Endothelial cell of coronary artery (primary cell): ENCODE measurements around the gene ATE1. TPM values are rescaled to one million over a fixed set of nuclear protein-coding genes. Genes with fewer than 3 reads are reported as not detected.

Experiments
- total RNA-seq: library from RNA; depleted of rRNA; stranded (reverse); fragments of >200 nt; gene quantifications from 2 replicates; pipeline ENCODE4 v1.2.3, GENCODE V29; 2014

ATE1 gene
- total RNA-seq = 21.8 and 22.3 TPM in 2 replicates

DNA sequence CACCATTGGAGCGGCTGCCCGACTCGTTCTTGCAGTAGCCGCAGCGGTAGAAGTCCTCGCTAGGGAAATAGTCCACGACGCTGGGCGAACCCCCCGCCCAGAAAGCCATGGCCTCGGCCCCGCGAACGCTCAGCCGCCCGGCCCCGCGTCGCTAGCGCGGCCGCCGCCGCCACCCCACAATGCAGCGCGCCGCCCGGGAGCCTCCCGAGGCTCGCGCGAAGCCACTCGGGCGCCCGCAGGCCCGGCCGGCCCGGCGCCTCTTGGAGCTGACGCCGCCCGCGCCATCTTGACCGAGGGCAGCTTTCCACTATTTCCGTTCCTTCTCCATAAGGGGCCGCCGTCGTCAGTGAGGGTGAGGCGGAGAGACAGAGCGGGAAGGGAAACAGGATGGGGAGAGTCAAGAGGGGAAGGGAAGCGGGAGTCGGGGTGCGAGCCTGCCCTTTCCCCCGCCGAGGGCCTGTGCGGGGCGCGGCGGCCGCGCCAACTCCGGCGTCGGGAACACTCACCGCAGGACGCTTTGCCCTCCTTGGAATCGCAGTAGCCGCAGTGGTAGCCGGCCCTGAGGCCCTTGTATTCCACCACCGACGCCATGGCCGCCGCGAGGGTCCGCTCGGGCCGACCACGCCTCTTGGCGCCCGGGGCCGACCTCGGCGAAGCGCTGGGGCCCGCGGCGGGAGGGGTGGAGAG lies at the start of gene ATE1:
Gene ATE1, minus strand, starts transcription at position 191 of the 687 bp plus-strand sequence. Its CDS starts 82 bp downstream, at position 109.

DNA sequence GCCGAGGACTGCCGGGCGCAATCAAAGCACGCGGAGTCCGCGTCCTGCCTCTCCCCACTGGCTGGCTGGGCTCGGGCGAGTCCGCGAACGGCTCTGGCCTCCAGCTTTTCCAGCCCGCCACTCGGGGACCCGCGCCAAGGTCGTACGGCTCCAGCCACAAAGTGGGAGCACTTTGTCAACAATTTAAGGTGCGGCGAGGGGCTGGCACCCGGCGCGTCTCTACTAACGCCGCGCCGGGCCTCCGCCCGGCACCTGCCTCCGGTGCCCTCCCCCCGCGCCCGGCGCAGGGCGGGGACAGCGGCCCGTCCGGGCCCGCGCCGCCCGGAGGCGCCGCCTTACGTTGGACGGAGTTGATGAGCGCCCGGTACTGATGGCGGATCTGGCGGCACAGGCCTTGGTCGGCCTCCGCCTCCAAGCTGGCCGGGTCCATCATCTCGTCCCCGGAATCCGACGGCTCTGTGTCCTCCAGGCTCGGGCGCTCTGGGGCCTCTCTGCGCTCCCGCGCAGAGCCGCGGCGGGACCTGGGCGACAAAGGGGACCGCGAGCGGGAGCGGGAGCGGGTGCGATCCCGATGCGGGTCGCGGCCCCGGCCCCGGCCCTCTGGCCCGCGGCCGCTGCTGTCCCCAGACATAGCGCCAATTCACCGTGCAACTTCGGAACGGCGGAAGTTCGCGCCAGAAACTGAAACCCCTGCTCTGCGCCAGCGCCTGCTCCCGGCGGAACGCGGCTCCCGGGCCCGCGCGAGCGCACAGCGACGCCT lies 46.9 kb upstream of the ATE1 start, which contains the start of gene NSMCE4A:
Gene NSMCE4A, minus strand, starts transcription at position 683 of the 760 bp plus-strand sequence. Its CDS starts 52 bp downstream, at position 631.

Other genes with a start within 250 kb of the ATE1 start
- gene NSMCE4A, start 47.2 kb upstream of the ATE1 start, total RNA-seq = 31.0 and 41.6 TPM in 2 replicates
- gene TACC2, start 61.1 kb upstream of the ATE1 start, total RNA-seq = 8.1 and 10.5 TPM in 2 replicates